Stimulated activated CD4-positive, alpha-beta T cell treated with anti-CD3 and anti-CD28 coated beads, Interleukin-15, amount 100 ng/mL, for 48 hours (primary cell): Measurements from ENCODE around the gene SHTN1.

Experiments
- DNase-seq, 2 donors: peaks; one replicate each; pipeline ENCODE4 v3.0.0-alpha.2; 2020; ENCODE audit warnings: low read depth in 2 of 2

SHTN1 gene

GRCh38 chr10:116984202-116984990 is 20.6 kb downstream of the SHTN1 start:
- no peak for DNase-seq

- DNase-seq, result no peak
Observed at GRCh38 chr10:116980041-116980440, 24.9 kb downstream of the SHTN1 start.

- no peak for DNase-seq
Observed at GRCh38 chr10:116978901-116979300, 26.1 kb downstream of the SHTN1 start.

- no peak for DNase-seq
Observed at GRCh38 chr10:116974456-116975005, 30.5 kb downstream of the SHTN1 start.

GRCh38 chr10:116973946-116974455 is 31.0 kb downstream of the SHTN1 start:
- no peak for DNase-seq

GRCh38 chr10:116973371-116973905 is 31.5 kb downstream of the SHTN1 start:
- DNase-seq, result no peak

- no peak for DNase-seq
Observed at GRCh38 chr10:116972131-116972530, 32.9 kb downstream of the SHTN1 start.

GRCh38 chr10:116970050-116970449 is 34.9 kb downstream of the SHTN1 start:
- no peak for DNase-seq

GRCh38 chr10:116968331-116968730 is 36.7 kb downstream of the SHTN1 start:
- DNase-seq, result no peak

GRCh38 chr10:116961406-116962251 is 43.4 kb downstream of the SHTN1 start:
- no peak for DNase-seq

- no peak for DNase-seq
Observed at GRCh38 chr10:116960066-116960776, 44.8 kb downstream of the SHTN1 start.

GRCh38 chr10:116952729-116953128 is 52.3 kb downstream of the SHTN1 start:
- no peak for DNase-seq

- no peak for DNase-seq
Observed at GRCh38 chr10:116948530-116948870, 56.5 kb downstream of the SHTN1 start.

GRCh38 chr10:116947841-116948529 is 57.0 kb downstream of the SHTN1 start:
- no peak for DNase-seq

- no peak for DNase-seq
Observed at GRCh38 chr10:116944911-116945310, 60.1 kb downstream of the SHTN1 start.

GRCh38 chr10:116931806-116932205 is 73.2 kb downstream of the SHTN1 start:
- no peak for DNase-seq

- DNase-seq, result no peak
Observed at GRCh38 chr10:116926426-116926825, 78.6 kb downstream of the SHTN1 start.

- DNase-seq, result no peak
Observed at GRCh38 chr10:116925056-116925455, 79.9 kb downstream of the SHTN1 start.

GRCh38 chr10:116919706-116920105 is 85.3 kb downstream of the SHTN1 start:
- DNase-seq, result no peak

GRCh38 chr10:116919164-116919563 is 85.8 kb downstream of the SHTN1 start:
- no peak for DNase-seq

- no peak for DNase-seq
Observed at GRCh38 chr10:116918583-116918982, 86.4 kb downstream of the SHTN1 start.
